Neuronal stem cell (in vitro differentiated cells): Measurements from ENCODE around the gene C4orf50.

ENCODE experiments used
- DNase-seq: peaks from one replicate; pipeline ENCODE4 v3.0.0-alpha.2; 2013; ENCODE audit warnings: low spot score
- H2AFZ ChIP-seq: one replicate; pipeline ENCODE4 v1.6.1; 2013; ENCODE audit warnings: mild to moderate bottlenecking, low read length, inconsistent platforms
- H2AK5ac ChIP-seq: 2 replicates; pipeline ENCODE4 v1.6.1; 2013; ENCODE audit warnings: low read depth, mild to moderate bottlenecking, inconsistent platforms, low read length, moderate library complexity, mixed read lengths
- H2BK120ac ChIP-seq: 2 replicates; pipeline ENCODE4 v1.6.1; 2013; ENCODE audit warnings: low read depth, mild to moderate bottlenecking, inconsistent platforms, low read length, moderate library complexity, mixed read lengths
- H2BK12ac ChIP-seq: one replicate; pipeline ENCODE4 v1.6.1; 2013; ENCODE audit warnings: low read length, inconsistent platforms
- H2BK15ac ChIP-seq: 2 replicates; pipeline ENCODE4 v1.6.1; 2013; ENCODE audit warnings: mild to moderate bottlenecking, low read length, inconsistent platforms, mixed read lengths
- H2BK5ac ChIP-seq: one replicate; pipeline ENCODE4 v1.6.1; 2013; ENCODE audit warnings: inconsistent platforms, mild to moderate bottlenecking, low read length, moderate library complexity
- H3K14ac ChIP-seq: one replicate; pipeline ENCODE4 v1.6.1; 2013; ENCODE audit warnings: low read length, inconsistent platforms
- H3K18ac ChIP-seq: 2 replicates; pipeline ENCODE4 v1.6.1; 2013; ENCODE audit warnings: low read length, inconsistent platforms
- H3K23ac ChIP-seq: 2 replicates; pipeline ENCODE4 v1.6.1; 2013; ENCODE audit warnings: low read depth, mild to moderate bottlenecking, mixed read lengths, low read length, inconsistent platforms; ENCODE audit not compliant: poor library complexity
- H3K27ac ChIP-seq: replicated peaks from 3 replicates; pipeline ENCODE4 v1.5.1; 2013; ENCODE audit warnings: low read length, inconsistent platforms
- H3K27me3 ChIP-seq, 3 experiments: 2 replicates each; pipeline ENCODE4 v1.6.1; 2013; ENCODE audit warnings: low read length in 3 of 3, mild to moderate bottlenecking in 2 of 3, inconsistent platforms in 1 of 3, low read depth in 1 of 3, mixed read lengths in 1 of 3, moderate library complexity in 1 of 3; ENCODE audit not compliant: control insufficient read depth in 3 of 3, insufficient read depth in 3 of 3
- H3K36me3 ChIP-seq, 2 donors: replicated peaks in 1 of 2; 2 replicates each; pipeline ENCODE4 v1.6.1; 2013; ENCODE audit warnings: low read length in 2 of 2; ENCODE audit not compliant: control insufficient read depth in 2 of 2, insufficient read depth in 2 of 2
- H3K4ac ChIP-seq: 2 replicates; pipeline ENCODE4 v1.6.1; 2013; ENCODE audit warnings: inconsistent platforms, mild to moderate bottlenecking, low read length, moderate library complexity
- H3K4me1 ChIP-seq, 2 donors: 1 replicate in 1 of 2; 2 replicates in 1 of 2; pipeline ENCODE4 v1.6.1; 2013; ENCODE audit warnings: low read length in 2 of 2, low read depth in 1 of 2; ENCODE audit not compliant: control insufficient read depth in 2 of 2, insufficient read depth in 1 of 2
- H3K4me2 ChIP-seq: one replicate; pipeline ENCODE4 v1.6.1; 2013; ENCODE audit warnings: mild to moderate bottlenecking, low read length, inconsistent platforms; ENCODE audit not compliant: insufficient read depth, poor library complexity, severe bottlenecking
- H3K4me3 ChIP-seq, 2 donors: 2 replicates each; pipeline ENCODE4 v1.5.1; 2013; ENCODE audit warnings: low read length in 2 of 2, mild to moderate bottlenecking in 2 of 2, inconsistent platforms in 1 of 2, moderate library complexity in 1 of 2
- H3K79me1 ChIP-seq: one replicate; pipeline ENCODE4 v1.6.1; 2013; ENCODE audit warnings: low read depth, mild to moderate bottlenecking, inconsistent platforms, low read length, moderate library complexity
- H3K9ac ChIP-seq: one replicate; pipeline ENCODE4 v1.6.1; 2013; ENCODE audit warnings: mild to moderate bottlenecking, low read depth, low read length, inconsistent platforms; ENCODE audit not compliant: poor library complexity
- H3K9me3 ChIP-seq, 2 donors: replicated peaks in 1 of 2; 2 replicates each; pipeline versions ENCODE3 to v1.6.1; 2013; ENCODE audit warnings: low read length in 2 of 2, mild to moderate bottlenecking in 2 of 2, inconsistent platforms in 1 of 2, low read depth in 1 of 2, mixed read lengths in 1 of 2, moderate library complexity in 1 of 2; ENCODE audit not compliant: control insufficient read depth in 2 of 2, insufficient read depth in 1 of 2
- H4K8ac ChIP-seq: one replicate; pipeline ENCODE4 v1.6.1; 2013; ENCODE audit warnings: low read depth, mild to moderate bottlenecking, inconsistent platforms, low read length, moderate library complexity
- H4K91ac ChIP-seq: one replicate; pipeline ENCODE4 v1.6.1; 2013; ENCODE audit warnings: low read length, low read depth, mild to moderate bottlenecking, inconsistent platforms; ENCODE audit not compliant: poor library complexity
- WGBS, 2 donors: extraction: QIAGEN DNeasy Blood & Tissue Kit; methylation state at CpG; one replicate each; pipeline ENCODE4 v1.1.7; 2013; ENCODE audit warnings: missing lambda C conversion rate in 2 of 2, mixed read lengths in 1 of 2; ENCODE audit not compliant: insufficient read length in 2 of 2, insufficient replicate concordance in 1 of 2; ENCODE audit errors: extremely low coverage in 2 of 2; 5-methylcytosine and 5-hydroxymethylcytosine counted together

C4orf50 gene

GRCh38 chr4:5892323-5893003 is 125.8 kb downstream of the C4orf50 start:
- H3K27ac ChIP-seq, result no peak overlapping the region
- no peak overlapping the region for H2BK15ac ChIP-seq
- peaks cover 15 to 65% (median 58%) of the 10 kb centered on the region in 3 experiments for H3K27me3 ChIP-seq
- H4K91ac ChIP-seq, result no peak overlapping the region
- peaks cover 20 to 21% of the 10 kb centered on the region in 2 donors for H3K4me1 ChIP-seq
- no CpG with 5 or more reads among the region's 100 CpGs for WGBS, 2 donors
- DNase-seq, result no peak
- no peak overlapping the region for H2AK5ac ChIP-seq
- no peak overlapping the region for H3K23ac ChIP-seq
- no peak overlapping the region for H2BK5ac ChIP-seq
- peak overlapping the region; percentile 79 for H3K4me2 ChIP-seq
- H3K4ac ChIP-seq, result no peak overlapping the region
- H2BK120ac ChIP-seq, result no peak overlapping the region
- peak overlapping the region; percentile 44 to 76 for H3K4me3 ChIP-seq
- no peak overlapping the region for H4K8ac ChIP-seq
- H2BK12ac ChIP-seq, result no peak overlapping the region
- H3K36me3 ChIP-seq, result no peaks in the 10 kb centered on the region
- H3K9me3 ChIP-seq, result peaks cover 4% of the 10 kb centered on the region in 2 donors
- peak overlapping the region; percentile 82 for H2AFZ ChIP-seq
- H3K79me1 ChIP-seq, result peaks cover 3% of the 10 kb centered on the region
- peak overlapping the region; percentile 83 for H3K9ac ChIP-seq
- no peak overlapping the region for H3K18ac ChIP-seq
- no peak overlapping the region for H3K14ac ChIP-seq

- H3K4me1 ChIP-seq, result peaks cover 21 to 24% of the 10 kb centered on the region in 2 donors
- H2BK15ac ChIP-seq, result no peak overlapping the region
- H3K27ac ChIP-seq, result no peak overlapping the region
- no CpG with 5 or more reads among the region's 34 CpGs for WGBS, 2 donors
- peak overlapping the region in 1 of 2 donors; percentile 44 for H3K4me3 ChIP-seq
- peaks cover 9% of the 10 kb centered on the region for H3K79me1 ChIP-seq
- no peak overlapping the region for H2BK5ac ChIP-seq
- H3K9ac ChIP-seq, result no peak overlapping the region
- H2AFZ ChIP-seq, result peak overlapping the region; percentile 82
- peaks cover 15 to 58% (median 58%) of the 10 kb centered on the region in 3 experiments for H3K27me3 ChIP-seq
- H3K4me2 ChIP-seq, result no peak overlapping the region
- no peak overlapping the region for H3K4ac ChIP-seq
- H3K14ac ChIP-seq, result no peak overlapping the region
- no peak for DNase-seq
- H3K9me3 ChIP-seq, result peaks cover 0 to 2% of the 10 kb centered on the region in 2 donors
- H4K8ac ChIP-seq, result no peak overlapping the region
- H3K36me3 ChIP-seq, result peaks cover 0 to 4% of the 10 kb centered on the region in 2 donors
- H3K23ac ChIP-seq, result peak overlapping the region; percentile 0
- no peak overlapping the region for H2BK12ac ChIP-seq
- no peak overlapping the region for H2BK120ac ChIP-seq
- no peak overlapping the region for H4K91ac ChIP-seq
- H3K18ac ChIP-seq, result no peak overlapping the region
- no peak overlapping the region for H2AK5ac ChIP-seq
These were observed 126.5 kb downstream of the C4orf50 start for GRCh38 chr4:5891563-5892322.

- Histone ChIP-seq H3K4me1 (peaks cover 21 to 27% of the 10 kb centered on the region in 2 donors), H3K18ac (no peak overlapping the region), H2BK12ac (no peak overlapping the region), H2BK15ac (no peak overlapping the region), H4K8ac (no peak overlapping the region), H3K27me3 (peaks cover 15 to 53% (median 43%) of the 10 kb centered on the region in 3 experiments), H3K4me2 (peak overlapping the region; percentile 79), H3K9me3 (peaks cover 0 to 2% of the 10 kb centered on the region in 2 donors), H3K4me3 (peak overlapping the region; percentile 74 to 87), H3K36me3 (peaks cover 0 to 12% of the 10 kb centered on the region in 2 donors), H2AFZ (peak overlapping the region; percentile 96), H2BK120ac (no peak overlapping the region), H2AK5ac (no peak overlapping the region), H2BK5ac (no peak overlapping the region), H4K91ac (no peak overlapping the region), H3K79me1 (peaks cover 13% of the 10 kb centered on the region), H3K23ac (no peak overlapping the region), H3K14ac (no peak overlapping the region), H3K9ac (no peak overlapping the region), H3K27ac (no peak overlapping the region), H3K4ac (no peak overlapping the region)
- whole genome bisulfite sequencing, 2 donors, result no CpG with 5 or more reads among the region's 41 CpGs
- DNase-seq, result peak; percentile 77
These were observed 128.0 kb downstream of the C4orf50 start for GRCh38 chr4:5890063-5890727.
